Sigmoid colon (tissue), 7 donors: ENCODE results near the gene RNF4. TPM values are rescaled to one million over a fixed set of nuclear protein-coding genes. Genes with fewer than 3 reads are reported as not detected.

Experiments used
- DNase-seq: peaks from one replicate; pipeline ENCODE4 v3.0.0-alpha.2; 2019
- H3K27ac ChIP-seq, 4 donors: fragments of 200-600 bp; sonication (generic); one replicate each; pipeline ENCODE4 v1.5.1; 2016 to 2019; ENCODE audit warnings: mild to moderate bottlenecking in 1 of 4
- H3K27me3 ChIP-seq, 3 donors: fragments of 200-600 bp; sonication (generic); one replicate each; pipeline ENCODE4 v1.5.1; 2019; ENCODE audit warnings: mild to moderate bottlenecking in 1 of 3
- H3K36me3 ChIP-seq, 4 donors: fragments of 200-600 bp; sonication (generic); one replicate each; pipeline ENCODE4 v1.5.1; 2016 to 2019
- H3K4me1 ChIP-seq, 4 donors: fragments of 200-600 bp; sonication (generic); one replicate each; pipeline ENCODE4 v1.5.1; 2017 to 2019
- H3K4me3 ChIP-seq, 4 donors: fragments of 200-600 bp; sonication (generic); one replicate each; pipeline ENCODE4 v1.5.1; 2017 to 2019; ENCODE audit warnings: mild to moderate bottlenecking in 2 of 4, moderate library complexity in 1 of 4
- H3K9me3 ChIP-seq, 4 donors: fragments of 200-600 bp in 3 of 4; sonication (generic) in 3 of 4; one replicate each; pipeline versions ENCODE4 v1.5.1 to v1.6.1; 2013 to 2019
- EP300 ChIP-seq, 4 donors: sonication (generic); formaldehyde crosslinking; IDR thresholded peaks; one replicate each; pipeline ENCODE4 v1.6.1; 2017; ENCODE audit warnings: antibody characterized with exemption in 4 of 4
- POLR2A ChIP-seq, 2 donors: fragments of 450-650 bp; IDR thresholded peaks; one replicate each; pipeline ENCODE4 v1.6.1; 2016; ENCODE audit warnings: antibody characterized with exemption in 2 of 2, mild to moderate bottlenecking in 2 of 2, moderate library complexity in 2 of 2
- POLR2AphosphoS5 ChIP-seq, 4 donors: sonication (generic); formaldehyde crosslinking; IDR thresholded peaks; one replicate each; pipeline ENCODE4 v1.6.1; 2017; ENCODE audit warnings: antibody characterized with exemption in 4 of 4
- WGBS, 2 donors: extraction: QIAGEN DNeasy Blood & Tissue Kit; methylation state at CpG; one replicate each; pipeline ENCODE4 v1.1.7; 2013; 5-methylcytosine and 5-hydroxymethylcytosine counted together
- intact Hi-C: fragments of 100-400 bp; cut with DNase I; formaldehyde crosslinking; loops from one replicate; pipeline ENCODE4 v1.15.1; 2023
- polyA plus RNA-seq, 3 donors: library from polyadenylated mRNA; stranded (reverse); fragments of 200-250 nt; gene quantifications; one replicate each; pipeline ENCODE4 v1.2.3, GENCODE V29; 2013
- total RNA-seq, 4 donors: library from RNA; depleted of rRNA; stranded (reverse); fragments of >200 nt; gene quantifications; one replicate each; pipeline ENCODE4 v1.1.0, GENCODE V29; 2016
- TF ChIP-seq, protein P1 (sequence below), 4 experiments: fragments of 450-650 bp in 3 of 4; fragments of 200-600 bp in 1 of 4; IDR thresholded peaks; one replicate each; pipeline ENCODE4 v1.5.1; 2016 to 2019; ENCODE audit warnings: antibody characterized with exemption in 4 of 4, mild to moderate bottlenecking in 3 of 4, moderate library complexity in 2 of 4
- donor health status: healthy with polysubstance abuse.
- donor health status: Bipolar disorder and iron deficiency.
- donor health status: healthy.

Gene RNF4
- total and polyA plus RNA-seq, 7 donors = 19.8 to 51.0 (median 32.1) TPM

DNA sequence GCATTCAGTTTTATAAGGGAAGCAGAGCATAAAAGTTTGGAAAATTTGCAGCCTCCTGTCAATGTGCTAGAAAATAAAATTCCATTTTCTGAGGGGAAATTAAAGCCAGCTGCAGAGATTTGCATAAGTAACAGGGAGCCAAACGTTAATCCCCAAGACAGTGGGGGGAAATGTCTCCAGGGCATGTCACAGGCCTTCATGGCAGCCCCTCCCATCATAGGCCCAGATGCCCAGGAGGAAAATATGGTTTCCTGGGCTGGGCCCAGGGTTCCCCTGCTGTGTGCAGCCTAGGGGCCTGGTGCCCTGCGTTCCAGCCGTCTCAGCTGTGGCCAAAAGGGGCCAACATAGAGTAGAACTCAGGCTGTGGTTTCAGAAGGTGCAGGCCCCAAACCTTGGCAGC lies 9.3 kb downstream of the RNF4 start:
- Histone ChIP-seq H3K36me3 (peaks cover 0 to 7% (median 0%) of the 10 kb centered on the region in 4 donors), H3K4me3 (no peak overlapping the region), H3K27ac (no peak overlapping the region), H3K9me3 (no peaks in the 10 kb centered on the region), H3K27me3 (no peaks in the 10 kb centered on the region), H3K4me1 (peaks cover 0 to 56% (median 48%) of the 10 kb centered on the region in 4 donors)
- DNase-seq = no peak
- intact Hi-C loops = no loop called here
- 28 to 33% methylated on average over 3 of the region's 3 CpGs for WGBS, 2 donors
- TF ChIP-seq POLR2AphosphoS5 (IDR thresholded peaks at IDR 0.05) (no peak), EP300 (IDR thresholded peaks at IDR 0.05) (no peak), POLR2A (IDR thresholded peaks at IDR 0.05) (no peak)
- TF ChIP-seq, protein P1, sequence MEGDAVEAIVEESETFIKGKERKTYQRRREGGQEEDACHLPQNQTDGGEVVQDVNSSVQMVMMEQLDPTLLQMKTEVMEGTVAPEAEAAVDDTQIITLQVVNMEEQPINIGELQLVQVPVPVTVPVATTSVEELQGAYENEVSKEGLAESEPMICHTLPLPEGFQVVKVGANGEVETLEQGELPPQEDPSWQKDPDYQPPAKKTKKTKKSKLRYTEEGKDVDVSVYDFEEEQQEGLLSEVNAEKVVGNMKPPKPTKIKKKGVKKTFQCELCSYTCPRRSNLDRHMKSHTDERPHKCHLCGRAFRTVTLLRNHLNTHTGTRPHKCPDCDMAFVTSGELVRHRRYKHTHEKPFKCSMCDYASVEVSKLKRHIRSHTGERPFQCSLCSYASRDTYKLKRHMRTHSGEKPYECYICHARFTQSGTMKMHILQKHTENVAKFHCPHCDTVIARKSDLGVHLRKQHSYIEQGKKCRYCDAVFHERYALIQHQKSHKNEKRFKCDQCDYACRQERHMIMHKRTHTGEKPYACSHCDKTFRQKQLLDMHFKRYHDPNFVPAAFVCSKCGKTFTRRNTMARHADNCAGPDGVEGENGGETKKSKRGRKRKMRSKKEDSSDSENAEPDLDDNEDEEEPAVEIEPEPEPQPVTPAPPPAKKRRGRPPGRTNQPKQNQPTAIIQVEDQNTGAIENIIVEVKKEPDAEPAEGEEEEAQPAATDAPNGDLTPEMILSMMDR (IDR thresholded peaks at IDR 0.05) = no peak

DNA sequence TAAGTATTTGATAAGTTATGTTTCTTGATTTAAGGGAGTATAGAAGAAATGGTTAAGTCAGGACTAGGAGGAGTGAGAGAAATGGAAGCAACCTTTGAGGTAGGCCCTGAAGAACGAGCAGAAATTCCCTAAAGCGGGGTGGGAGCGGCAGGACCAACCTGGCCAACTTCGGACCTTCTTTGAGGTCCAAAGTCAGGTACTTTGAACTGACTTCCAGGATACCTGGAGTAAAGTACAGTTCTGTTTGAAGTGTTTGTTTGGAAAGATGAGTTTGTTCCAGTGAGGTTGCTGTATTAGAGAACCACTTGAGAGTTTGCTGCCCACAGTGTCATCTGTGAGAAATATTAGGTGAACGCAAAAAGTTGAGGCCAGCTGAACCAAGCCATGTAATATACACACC lies 11.7 kb downstream of the RNF4 start:
- no peak overlapping the region for H3K4me3 ChIP-seq
- 85 to 95% methylated on average over 5 of the region's 5 CpGs for WGBS, 2 donors
- peaks cover 0 to 80% (median 71%) of the 10 kb centered on the region in 4 donors for H3K4me1 ChIP-seq
- no peaks in the 10 kb centered on the region for H3K36me3 ChIP-seq
- intact Hi-C loops = no loop called here
- no peaks in the 10 kb centered on the region for H3K9me3 ChIP-seq
- DNase-seq = no peak
- no peaks in the 10 kb centered on the region for H3K27me3 ChIP-seq
- TF ChIP-seq POLR2AphosphoS5 (IDR thresholded peaks at IDR 0.05) = no peak
- no peak overlapping the region for H3K27ac ChIP-seq

DNA sequence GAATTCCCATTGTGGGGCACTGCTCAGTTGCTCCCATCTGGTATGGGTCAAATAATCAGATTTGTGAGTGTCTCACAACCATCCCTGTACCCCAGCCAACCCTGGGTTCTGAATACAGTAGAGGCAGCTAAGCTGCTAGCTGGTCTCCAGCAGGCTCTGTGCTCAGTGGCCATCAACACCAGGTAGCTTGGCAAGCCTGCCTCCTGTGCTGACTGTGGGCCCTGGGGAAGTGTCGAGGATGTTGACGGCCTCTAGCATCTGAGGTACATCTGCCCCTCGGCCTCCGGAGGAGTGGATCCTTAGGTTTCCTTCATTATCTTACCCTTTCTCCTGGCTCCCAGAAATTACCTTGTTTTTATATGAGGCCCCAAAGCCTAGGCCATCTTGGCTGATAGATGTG lies 13.3 kb downstream of the RNF4 start:
- H3K36me3 ChIP-seq = no peaks in the 10 kb centered on the region
- no peaks in the 10 kb centered on the region for H3K9me3 ChIP-seq
- TF ChIP-seq EP300 (IDR thresholded peaks at IDR 0.05) = no peak
- no peak for TF ChIP-seq POLR2A (IDR thresholded peaks at IDR 0.05)
- TF ChIP-seq, protein P1 (IDR thresholded peaks at IDR 0.05) = no peak
- TF ChIP-seq POLR2AphosphoS5 (IDR thresholded peaks at IDR 0.05) = no peak
- H3K4me1 ChIP-seq = peaks cover 0 to 83% (median 81%) of the 10 kb centered on the region in 4 donors
- H3K4me3 ChIP-seq = no peak overlapping the region
- no peak for DNase-seq
- peak overlapping the region; percentile 58 to 77 (median 65) for H3K27ac ChIP-seq
- intact Hi-C loops = no loop called here
- H3K27me3 ChIP-seq = no peaks in the 10 kb centered on the region
- WGBS, 2 donors = 66 to 83% methylated on average over 4 of the region's 4 CpGs

DNA sequence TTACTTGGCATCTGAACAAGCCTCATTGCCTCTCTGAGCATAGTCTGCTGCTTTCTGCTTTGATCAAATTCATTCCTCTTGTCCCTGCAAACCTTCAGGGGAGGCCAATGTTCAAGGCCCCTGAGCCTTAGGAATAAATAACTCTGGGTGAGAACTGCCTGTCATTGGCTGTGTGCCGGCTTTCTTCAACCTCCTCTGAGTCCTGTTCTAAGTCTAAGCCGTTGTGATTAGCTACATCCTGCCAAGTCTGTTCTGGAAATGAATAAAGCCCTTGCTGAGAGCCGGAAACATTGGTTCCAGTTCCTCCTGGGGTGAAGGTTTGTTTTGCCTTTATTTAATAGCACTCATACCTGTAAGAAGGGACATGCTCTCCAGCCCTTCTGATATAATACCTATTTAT lies 13.8 kb downstream of the RNF4 start:
- no peak for DNase-seq
- no peak for TF ChIP-seq POLR2A (IDR thresholded peaks at IDR 0.05)
- TF ChIP-seq POLR2AphosphoS5 (IDR thresholded peaks at IDR 0.05) = peak in 3 of 4 donors; percentile 41 to 54 (median 47)
- TF ChIP-seq, protein P1 (IDR thresholded peaks at IDR 0.05) = no peak
- WGBS, 2 donors = 4 to 22% methylated on average over 3 of the region's 3 CpGs
- no peaks in the 10 kb centered on the region for H3K9me3 ChIP-seq
- peaks cover 0 to 83% (median 80%) of the 10 kb centered on the region in 4 donors for H3K4me1 ChIP-seq
- peak overlapping the region; percentile 58 to 77 (median 65) for H3K27ac ChIP-seq
- H3K4me3 ChIP-seq = no peak overlapping the region
- H3K36me3 ChIP-seq = no peaks in the 10 kb centered on the region
- H3K27me3 ChIP-seq = no peaks in the 10 kb centered on the region
- intact Hi-C loops = no loop called here

DNA sequence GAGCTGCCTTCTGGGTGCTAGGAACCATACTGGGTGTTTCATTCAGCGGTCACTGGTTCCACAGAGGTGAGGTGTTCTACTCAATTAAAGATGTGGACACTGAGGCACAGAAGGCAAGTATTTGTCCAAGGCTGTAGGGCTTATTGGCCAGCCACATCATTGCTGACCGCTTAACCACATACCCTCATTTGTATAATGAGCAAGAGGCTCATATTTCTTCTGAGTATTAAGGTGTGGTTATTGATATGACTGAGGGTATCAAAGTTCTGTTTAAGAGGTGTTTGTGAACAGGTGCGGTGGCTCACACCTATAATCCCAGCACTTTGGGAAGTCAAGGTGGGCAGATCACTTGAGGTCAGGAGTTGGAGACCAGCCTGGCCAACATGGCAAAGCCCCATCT lies 14.3 kb downstream of the RNF4 start:
- no peaks in the 10 kb centered on the region for H3K9me3 ChIP-seq

More for the DNA sequence above, 14.3 kb downstream of the RNF4 start:
- TF ChIP-seq, protein P1 (IDR thresholded peaks at IDR 0.05) = no peak
- TF ChIP-seq POLR2A (IDR thresholded peaks at IDR 0.05) (no peak), POLR2AphosphoS5 (IDR thresholded peaks at IDR 0.05) (no peak), EP300 (IDR thresholded peaks at IDR 0.05) (no peak)
- peaks cover 0 to 88% (median 76%) of the 10 kb centered on the region in 4 donors for H3K4me1 ChIP-seq
- no peaks in the 10 kb centered on the region for H3K27me3 ChIP-seq
- 62 to 92% methylated on average over 3 of the region's 3 CpGs for WGBS, 2 donors
- intact Hi-C loops = no loop called here
- no peak overlapping the region for H3K4me3 ChIP-seq
- DNase-seq = no peak
- peak overlapping the region; percentile 40 to 77 (median 65) for H3K27ac ChIP-seq
- H3K36me3 ChIP-seq = no peaks in the 10 kb centered on the region
